H9 (cell line): ENCODE measurements around the gene NGF. TPM values are rescaled to one million over a fixed set of nuclear protein-coding genes. Genes with fewer than 3 reads are reported as not detected.

ENCODE experiments used
- DNase-seq: peaks from one replicate; pipeline ENCODE4 v3.0.0-alpha.2; 2017
- H2AFZ ChIP-seq: one replicate; pipeline ENCODE4 v1.6.1; 2013; ENCODE audit warnings: mild to moderate bottlenecking, low read length, control low read depth, moderate library complexity
- H2AK5ac ChIP-seq: 2 replicates; pipeline ENCODE4 v1.6.1; 2013; ENCODE audit warnings: low read length, control low read depth, mixed read lengths; ENCODE audit not compliant: insufficient read length
- H2BK120ac ChIP-seq: one replicate; pipeline ENCODE4 v1.6.1; 2013; ENCODE audit warnings: low read depth, mild to moderate bottlenecking, low read length, control low read depth, inconsistent platforms; ENCODE audit not compliant: poor library complexity, severe bottlenecking
- H2BK12ac ChIP-seq: 2 replicates; pipeline ENCODE4 v1.6.1; 2013; ENCODE audit warnings: low read length, control low read depth, mixed read lengths, low read depth; ENCODE audit not compliant: insufficient read length
- H2BK15ac ChIP-seq: 2 replicates; pipeline ENCODE4 v1.6.1; 2013; ENCODE audit warnings: low read depth, low read length, control low read depth
- H2BK20ac ChIP-seq: one replicate; pipeline ENCODE4 v1.6.1; 2013; ENCODE audit warnings: low read depth, mild to moderate bottlenecking, low read length, control low read depth, inconsistent platforms; ENCODE audit not compliant: poor library complexity, severe bottlenecking
- H2BK5ac ChIP-seq: 2 replicates; pipeline ENCODE4 v1.6.1; 2013; ENCODE audit warnings: low read length, control low read depth, mixed read lengths; ENCODE audit not compliant: insufficient read length
- H3K14ac ChIP-seq: 2 replicates; pipeline ENCODE4 v1.6.1; 2013; ENCODE audit warnings: low read length, control low read depth; ENCODE audit not compliant: insufficient read depth
- H3K18ac ChIP-seq: 2 replicates; pipeline ENCODE4 v1.6.1; 2013; ENCODE audit warnings: low read depth, mild to moderate bottlenecking, mixed read lengths, low read length, control low read depth; ENCODE audit not compliant: insufficient read length
- H3K23ac ChIP-seq: 2 replicates; pipeline ENCODE4 v1.6.1; 2013; ENCODE audit warnings: low read length, control low read depth, mixed read lengths, low read depth; ENCODE audit not compliant: insufficient read length
- H3K23me2 ChIP-seq: 2 replicates; pipeline ENCODE4 v1.6.1; 2013; ENCODE audit warnings: low read depth, mild to moderate bottlenecking, mixed read lengths, low read length, control low read depth; ENCODE audit not compliant: insufficient read length, poor library complexity, severe bottlenecking
- H3K27ac ChIP-seq: 2 replicates; pipeline ENCODE4 v1.5.1; 2013; ENCODE audit warnings: low read length, control low read depth, mixed read lengths, low read depth; ENCODE audit not compliant: insufficient read length
- H3K27me3 ChIP-seq: 2 replicates; pipeline ENCODE4 v1.6.1; 2013; ENCODE audit warnings: low read length, control low read depth, inconsistent platforms; ENCODE audit not compliant: insufficient read depth
- H3K4ac ChIP-seq: 2 replicates; pipeline ENCODE4 v1.6.1; 2013; ENCODE audit warnings: low read depth, mild to moderate bottlenecking, control low read depth, inconsistent platforms, low read length, moderate library complexity
- H3K4me1 ChIP-seq: 2 replicates; pipeline ENCODE4 v1.6.1; 2013; ENCODE audit warnings: low read length, control low read depth, inconsistent platforms; ENCODE audit not compliant: insufficient read depth
- H3K4me2 ChIP-seq: 2 replicates; pipeline ENCODE4 v1.6.1; 2013; ENCODE audit warnings: low read length, control low read depth, mixed read lengths; ENCODE audit not compliant: insufficient read length, insufficient read depth
- H3K56ac ChIP-seq: 2 replicates; pipeline ENCODE4 v1.6.1; 2013; ENCODE audit warnings: low read depth, mild to moderate bottlenecking, mixed read lengths, low read length, control low read depth; ENCODE audit not compliant: insufficient read length
- H3K79me1 ChIP-seq: 2 replicates; pipeline ENCODE4 v1.6.1; 2013; ENCODE audit warnings: low read depth, mild to moderate bottlenecking, moderate library complexity, low read length, control low read depth, inconsistent platforms; ENCODE audit not compliant: insufficient read depth, poor library complexity, severe bottlenecking
- H3K79me2 ChIP-seq: 2 replicates; pipeline ENCODE4 v1.6.1; 2013; ENCODE audit warnings: low read length, control low read depth, inconsistent platforms; ENCODE audit not compliant: insufficient read depth
- H3K9ac ChIP-seq: 2 replicates; pipeline ENCODE4 v1.6.1; 2013; ENCODE audit warnings: low read length, control low read depth, mixed read lengths; ENCODE audit not compliant: insufficient read length; ENCODE audit errors: extremely low read depth
- H3K9me3 ChIP-seq: one replicate; pipeline ENCODE4 v1.6.1; 2013; ENCODE audit warnings: low read depth, low read length, inconsistent platforms; ENCODE audit not compliant: control insufficient read depth
- H3T11ph ChIP-seq: one replicate; pipeline ENCODE4 v1.6.1; 2013; ENCODE audit warnings: mild to moderate bottlenecking, low read length, control low read depth, inconsistent platforms
- H4K20me1 ChIP-seq: one replicate; pipeline ENCODE4 v1.6.1; 2013; ENCODE audit not compliant: control insufficient read depth, insufficient read length, insufficient read depth
- H4K5ac ChIP-seq: 2 replicates; pipeline ENCODE4 v1.6.1; 2013; ENCODE audit warnings: low read depth, mild to moderate bottlenecking, mixed read lengths, low read length, control low read depth; ENCODE audit not compliant: insufficient read length
- H4K8ac ChIP-seq: replicated peaks from 2 replicates; pipeline ENCODE4 v1.6.1; 2013; ENCODE audit warnings: low read length, control low read depth, mixed read lengths, low read depth; ENCODE audit not compliant: insufficient read length
- H4K91ac ChIP-seq: 2 replicates; pipeline ENCODE4 v1.6.1; 2013; ENCODE audit warnings: low read depth, mild to moderate bottlenecking, moderate library complexity, mixed read lengths, low read length, control low read depth; ENCODE audit not compliant: insufficient read length
- H3K27ac Mint-ChIP-seq, 3 experiments: 2 replicates in 2 of 3; 3 replicates in 1 of 3; pipeline ENCODE4 v1.8.0; 2020 to 2021; ENCODE audit warnings: mixed read lengths in 3 of 3, mild to moderate bottlenecking in 1 of 3, moderate library complexity in 1 of 3
- H3K27me3 Mint-ChIP-seq: 2 replicates; pipeline ENCODE4 v1.8.0; 2021; ENCODE audit warnings: low read depth, mild to moderate bottlenecking, moderate library complexity, mixed read lengths
- H3K36me3 Mint-ChIP-seq, 3 experiments: 2 replicates in 2 of 3; 3 replicates in 1 of 3; pipeline ENCODE4 v1.8.0; 2020 to 2021; ENCODE audit warnings: low read depth in 3 of 3, mixed read lengths in 3 of 3; ENCODE audit not compliant: insufficient read depth in 1 of 3
- H3K4me1 Mint-ChIP-seq, 2 experiments: 2 replicates each; pipeline ENCODE4 v1.8.0; 2020; ENCODE audit warnings: mixed read lengths in 2 of 2
- H3K4me3 Mint-ChIP-seq, 2 experiments: 2 replicates in 1 of 2; 3 replicates in 1 of 2; pipeline ENCODE4 v1.8.0; 2020 to 2021; ENCODE audit warnings: mild to moderate bottlenecking in 2 of 2, mixed read lengths in 2 of 2, moderate library complexity in 1 of 2
- H3K9me3 Mint-ChIP-seq, 2 experiments: 2 replicates in 1 of 2; 3 replicates in 1 of 2; pipeline ENCODE4 v1.8.0; 2020; ENCODE audit warnings: mild to moderate bottlenecking in 2 of 2, mixed read lengths in 2 of 2, moderate library complexity in 1 of 2
- CTCF ChIP-seq: fragments of 200-600 bp; sonication (generic); conservative IDR thresholded peaks from 3 replicates; pipeline ENCODE4 v1.8.0; 2021; ENCODE audit warnings: antibody characterized with exemption, mild to moderate bottlenecking
- WGBS: extraction: QIAGEN DNeasy Blood & Tissue Kit; methylation state at CpG from one replicate; pipeline ENCODE4 v1.1.7; 2013; ENCODE audit warnings: missing lambda C conversion rate, low lambda C conversion rate, mixed read lengths; ENCODE audit not compliant: insufficient read length; ENCODE audit errors: extremely low coverage; 5-methylcytosine and 5-hydroxymethylcytosine counted together
- total RNA-seq: library from RNA; stranded (reverse); gene quantifications from 2 replicates; pipeline ENCODE4 v1.2.1, GENCODE V29; 2021

The NGF gene
- total RNA-seq, 1 experiment from 2014 or later: 0.22 TPM

GRCh38 chr1:115336741-115337140 is 1.3 kb downstream of the NGF start:
- H3K14ac ChIP-seq: no peak overlapping the region
- Mint-ChIP-seq H3K36me3 (no peaks in the 10 kb centered on the region), H3K4me3 (peak overlapping the region; percentile 75 to 77), H3K4me1 (peaks cover 11 to 13% of the 10 kb centered on the region in 2 experiments), H3K9me3 (no peaks in the 10 kb centered on the region), H3K27me3 (peaks cover 79% of the 10 kb centered on the region), H3K27ac (no peak overlapping the region)
- no peak overlapping the region for H3K27ac ChIP-seq
- TF ChIP-seq CTCF: no peak
- no peak overlapping the region for H4K91ac ChIP-seq
- no peak overlapping the region for H4K5ac ChIP-seq
- no peak overlapping the region for H2AFZ ChIP-seq
- no peak overlapping the region for H2BK20ac ChIP-seq
- H2BK12ac ChIP-seq: no peak overlapping the region
- H2BK15ac ChIP-seq: no peak overlapping the region
- H2BK5ac ChIP-seq: no peak overlapping the region
- H2BK120ac ChIP-seq: no peak overlapping the region
- no peak overlapping the region for H3K18ac ChIP-seq
- H3K79me1 ChIP-seq: no peaks in the 10 kb centered on the region
- no peak overlapping the region for H4K8ac ChIP-seq
- H3K56ac ChIP-seq: no peak overlapping the region
- peaks cover 3% of the 10 kb centered on the region for H4K20me1 ChIP-seq
- H3K79me2 ChIP-seq: no peaks in the 10 kb centered on the region
- H3T11ph ChIP-seq: no peak overlapping the region
- no CpG with 5 or more reads among the region's 3 CpGs for WGBS
- H3K9ac ChIP-seq: no peak overlapping the region
- H3K4ac ChIP-seq: no peak overlapping the region
- H3K4me1 ChIP-seq: no peaks in the 10 kb centered on the region
- H3K23me2 ChIP-seq: peaks cover 11% of the 10 kb centered on the region
- H3K9me3 ChIP-seq: no peaks in the 10 kb centered on the region
- peaks cover 18% of the 10 kb centered on the region; the same call in 1 of the 2 replicates for H3K27me3 ChIP-seq
- no peak overlapping the region for H3K23ac ChIP-seq
- H3K4me2 ChIP-seq: no peak overlapping the region
- no peak overlapping the region for H2AK5ac ChIP-seq
- DNase-seq: no peak
